ENCODE results near the gene ENTR1.

The ENTR1 gene

GRCh38 chr9:136376457-136376856 is 34.0 kb downstream of the ENTR1 start:
- DNase-seq (ENCODE audit: low read depth) = no peak

DNA sequence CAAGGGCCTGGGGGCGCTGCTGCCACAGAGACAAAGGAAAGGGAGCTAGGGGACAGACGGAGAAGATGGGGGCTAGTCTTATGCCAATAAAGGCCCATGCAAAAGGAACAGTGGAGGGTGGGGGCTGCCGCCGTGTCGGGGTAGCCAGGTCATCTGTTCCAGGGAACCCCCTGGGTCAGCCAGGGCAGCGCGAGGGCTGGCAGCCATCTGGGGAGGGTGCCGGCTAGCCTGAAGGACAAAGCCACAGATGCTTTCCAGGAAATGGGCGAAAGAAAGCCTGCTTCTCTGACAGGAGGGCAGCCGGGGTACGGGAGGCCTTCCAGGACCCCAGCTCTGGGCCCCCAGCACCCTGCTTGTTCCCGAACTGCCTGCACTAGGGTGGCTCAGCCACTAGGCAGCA is 35.3 kb downstream of the ENTR1 start:
- no peak for DNase-seq (ENCODE audit: low read depth)

- DNase-seq (ENCODE audit: low read depth) = no peak
Measured at GRCh38 chr9:136374183-136374575, 36.2 kb downstream of the ENTR1 start.

DNA sequence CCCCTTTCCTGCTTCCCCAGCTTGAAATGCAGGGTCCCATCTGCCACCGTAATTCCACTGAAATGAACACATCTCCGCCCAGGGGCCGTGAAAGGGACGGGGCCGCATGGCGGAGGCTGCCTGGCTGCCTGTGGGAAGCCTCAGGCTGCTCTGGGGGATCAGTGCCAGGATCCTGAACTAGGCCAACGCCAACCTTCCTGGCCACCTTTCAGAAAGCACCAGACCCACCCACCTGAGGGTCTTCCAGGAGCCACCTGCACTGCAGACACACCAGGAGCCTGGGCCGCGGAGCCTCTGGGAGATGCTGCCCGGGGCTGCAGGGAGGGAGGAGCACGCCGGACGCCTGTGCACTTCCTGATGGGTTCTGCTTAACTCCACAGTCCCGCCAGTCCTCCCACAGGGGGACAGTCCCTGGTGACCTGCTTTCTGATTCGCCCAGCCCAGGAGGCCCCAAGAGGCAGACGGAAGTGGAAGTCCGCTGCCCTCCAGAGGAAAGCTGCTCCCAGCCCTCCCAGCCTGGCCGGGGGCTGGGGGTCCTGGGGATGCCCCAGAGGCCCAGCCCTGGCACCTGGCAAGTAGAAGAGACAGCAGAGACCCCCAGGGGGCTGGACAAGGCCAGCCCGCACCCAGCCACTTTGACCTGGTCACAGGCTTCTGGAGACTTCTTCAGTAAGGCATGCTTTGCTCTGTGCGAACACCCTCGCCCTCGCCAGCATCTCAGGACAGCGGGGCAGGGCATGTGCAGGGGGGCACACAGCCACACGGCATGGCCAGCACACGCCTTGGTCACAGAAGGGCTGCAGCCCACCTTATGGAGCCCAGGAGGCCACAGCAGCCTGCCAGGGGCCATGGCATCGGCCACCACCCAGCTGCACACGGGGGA is 36.9 kb downstream of the ENTR1 start, which contains the start of gene CARD9:
CARD9 (minus strand) TSS at position 370 of the 883 bp plus-strand sequence. CDS start 1,591 bp downstream, outside the sequence.
- no peak for DNase-seq (ENCODE audit: low read depth)

DNA sequence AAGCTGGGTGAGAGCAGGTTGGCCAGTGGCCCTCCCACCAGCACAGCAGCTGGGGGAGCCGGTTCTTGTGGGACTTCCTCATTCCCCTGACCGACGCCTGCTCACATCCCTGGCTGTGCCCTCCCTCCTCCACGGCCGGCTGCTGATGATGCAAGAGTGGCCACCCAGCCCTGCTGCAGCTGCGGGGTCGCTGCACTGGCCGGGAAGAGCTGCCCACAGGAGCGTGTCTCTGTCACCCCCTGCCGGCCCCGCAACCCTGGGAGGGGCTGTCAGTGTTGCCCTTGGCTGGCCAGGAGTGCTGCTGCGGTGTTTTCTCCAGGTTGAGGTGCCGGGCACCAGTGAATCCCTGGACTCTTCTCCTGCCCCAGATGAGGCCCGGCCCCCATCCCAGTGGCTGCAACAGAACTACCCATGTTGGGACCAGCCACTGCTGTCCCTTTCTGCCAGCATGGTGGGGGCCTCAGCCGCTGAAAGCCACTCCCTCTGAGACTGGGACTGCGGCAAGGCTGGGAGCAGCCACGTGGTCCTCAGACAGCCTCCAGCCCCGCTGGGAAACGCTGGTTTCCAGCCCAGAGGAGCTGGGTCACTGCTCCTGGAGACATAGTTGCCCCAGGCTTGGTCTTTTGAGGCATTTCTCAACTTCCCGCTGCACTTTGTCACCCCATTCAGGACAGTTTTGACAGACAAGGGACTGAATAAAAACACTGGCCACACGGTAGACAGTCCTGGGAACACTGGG is 37.7 kb downstream of the ENTR1 start:
- no peak for DNase-seq (ENCODE audit: low read depth)

GRCh38 chr9:136372006-136372405 is 38.4 kb downstream of the ENTR1 start:
- DNase-seq (ENCODE audit: low read depth) = no peak

DNA sequence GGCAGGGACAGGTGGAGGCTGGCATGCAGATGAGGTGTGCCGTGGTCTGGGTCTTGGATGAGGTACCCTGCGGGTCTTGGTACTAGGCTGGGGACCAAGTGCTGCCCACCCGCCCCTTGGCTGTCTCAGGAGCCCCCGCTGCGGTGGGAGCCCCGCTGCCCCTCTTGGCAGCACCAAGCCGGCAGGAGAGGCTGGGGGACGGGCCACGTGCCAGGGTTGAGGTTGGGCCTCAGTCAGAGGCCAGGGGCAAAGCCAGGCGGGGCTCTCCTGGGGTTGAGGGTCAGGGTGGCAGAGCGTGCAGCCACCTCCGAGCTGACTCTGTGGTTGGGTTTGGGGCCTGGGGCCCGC is 38.9 kb downstream of the ENTR1 start:
- DNase-seq (ENCODE audit: low read depth) = no peak

DNA sequence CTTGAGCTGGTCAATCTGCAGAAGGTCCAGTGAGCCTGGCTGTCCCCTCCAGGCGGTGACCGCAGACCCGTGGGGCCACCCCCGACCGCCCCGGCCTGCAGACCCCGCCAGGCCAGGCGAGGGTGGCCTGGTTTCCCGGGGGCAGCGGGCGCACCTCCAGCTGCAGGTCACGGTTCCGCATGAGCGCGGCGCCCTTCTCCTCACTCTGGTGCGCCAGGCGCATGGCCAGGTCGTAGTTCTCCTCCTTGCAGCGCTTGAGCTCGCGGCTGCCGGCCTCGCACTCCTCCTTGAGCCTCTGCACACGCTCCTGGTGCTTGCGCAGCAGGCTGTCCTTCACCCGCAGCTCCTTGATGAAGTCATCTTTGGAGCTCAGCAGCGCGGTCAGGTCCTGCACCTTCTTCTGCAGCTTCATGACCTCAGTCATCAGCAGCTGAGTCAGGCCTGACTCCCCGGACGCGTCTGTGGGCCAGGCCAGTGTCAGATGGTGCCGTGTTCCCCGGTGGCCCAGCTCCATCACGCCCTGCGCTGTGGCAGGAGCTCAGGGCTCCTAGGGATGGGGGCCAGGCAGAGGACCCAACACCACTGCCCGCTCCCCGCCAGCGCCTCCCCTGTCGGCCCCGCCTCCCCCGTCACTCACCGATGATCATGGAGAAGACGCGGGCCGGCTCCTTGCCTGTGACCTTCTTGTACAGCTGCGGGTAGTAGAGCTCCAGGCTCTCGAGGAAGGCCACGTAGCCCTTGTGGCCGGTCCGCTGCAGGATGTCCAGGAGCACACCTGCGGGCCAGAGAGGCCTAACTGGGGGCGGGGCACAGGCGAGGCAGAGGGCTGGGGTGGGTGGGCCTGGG is 39.5 kb downstream of the ENTR1 start:
- no peak for DNase-seq (ENCODE audit: low read depth)

DNA sequence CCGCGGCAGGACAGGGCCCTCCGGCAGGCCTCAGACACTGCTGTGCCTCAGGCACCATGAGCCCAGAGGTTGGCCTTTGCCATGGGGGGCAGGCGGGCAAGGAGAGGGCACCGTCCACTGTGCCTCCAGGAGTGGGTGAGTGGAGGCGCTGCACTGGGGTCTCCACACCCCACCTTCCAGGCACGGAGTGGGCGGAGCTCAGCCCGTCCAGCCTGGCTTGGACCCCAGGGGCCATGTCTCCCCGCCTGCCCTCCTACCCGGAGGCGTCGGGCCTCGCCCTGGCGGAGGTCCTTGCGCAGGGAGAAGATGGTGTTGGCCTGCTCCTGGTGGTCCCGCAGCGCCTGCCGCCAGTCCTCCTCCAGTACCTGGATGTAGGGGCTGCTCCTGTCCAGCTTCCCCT is 40.4 kb downstream of the ENTR1 start:
- no peak for DNase-seq (ENCODE audit: low read depth)

- no peak for DNase-seq (ENCODE audit: low read depth)
Measured at GRCh38 chr9:136368190-136368589, 42.2 kb downstream of the ENTR1 start.

DNA sequence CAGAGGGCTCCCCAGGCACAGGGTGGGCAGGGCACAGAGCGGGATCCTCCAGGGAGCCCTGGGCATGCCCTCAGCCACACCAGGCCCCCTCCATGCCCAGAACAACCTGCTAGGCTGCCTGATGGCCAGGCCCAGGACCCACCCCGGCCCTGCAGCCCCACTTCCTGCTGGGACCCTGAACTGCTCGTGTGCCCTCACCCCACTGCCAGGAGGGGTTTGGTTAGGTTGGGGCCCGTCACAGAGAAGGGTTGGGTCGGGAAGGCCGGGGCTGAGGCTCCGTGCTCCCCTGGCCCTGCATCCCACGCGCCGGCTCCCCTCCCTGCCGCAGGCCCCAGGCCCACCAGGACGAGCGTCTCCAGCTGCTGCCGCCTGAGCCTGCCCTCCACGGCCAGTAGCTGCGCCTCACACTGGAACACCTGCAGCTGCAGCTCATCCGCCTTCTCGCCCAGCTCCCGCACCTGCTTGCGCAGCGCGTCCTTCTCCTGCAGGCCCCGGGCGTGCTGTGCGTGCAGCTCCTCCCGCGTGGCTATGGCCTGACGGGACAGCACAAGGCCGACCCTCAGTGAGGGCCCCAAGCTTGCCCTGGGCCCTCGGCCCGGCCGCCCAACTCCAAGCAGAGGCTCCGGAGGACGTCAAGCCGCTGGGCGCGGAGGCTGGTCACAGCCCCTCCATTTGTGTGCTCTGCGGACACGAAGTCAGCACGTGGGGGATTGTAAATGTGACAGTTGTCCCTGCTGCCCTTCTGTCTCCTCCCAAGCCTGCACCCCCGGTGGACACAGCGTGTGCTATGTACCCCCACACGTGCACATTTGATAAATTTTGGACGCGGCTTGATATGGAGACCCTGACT is 42.9 kb downstream of the ENTR1 start:
- DNase-seq (ENCODE audit: low read depth) = no peak

GRCh38 chr9:136366826-136367225 is 43.6 kb downstream of the ENTR1 start:
- no peak for DNase-seq (ENCODE audit: low read depth)

- DNase-seq (ENCODE audit: low read depth) = no peak
Measured at GRCh38 chr9:136365775-136366222, 44.6 kb downstream of the ENTR1 start.

DNA sequence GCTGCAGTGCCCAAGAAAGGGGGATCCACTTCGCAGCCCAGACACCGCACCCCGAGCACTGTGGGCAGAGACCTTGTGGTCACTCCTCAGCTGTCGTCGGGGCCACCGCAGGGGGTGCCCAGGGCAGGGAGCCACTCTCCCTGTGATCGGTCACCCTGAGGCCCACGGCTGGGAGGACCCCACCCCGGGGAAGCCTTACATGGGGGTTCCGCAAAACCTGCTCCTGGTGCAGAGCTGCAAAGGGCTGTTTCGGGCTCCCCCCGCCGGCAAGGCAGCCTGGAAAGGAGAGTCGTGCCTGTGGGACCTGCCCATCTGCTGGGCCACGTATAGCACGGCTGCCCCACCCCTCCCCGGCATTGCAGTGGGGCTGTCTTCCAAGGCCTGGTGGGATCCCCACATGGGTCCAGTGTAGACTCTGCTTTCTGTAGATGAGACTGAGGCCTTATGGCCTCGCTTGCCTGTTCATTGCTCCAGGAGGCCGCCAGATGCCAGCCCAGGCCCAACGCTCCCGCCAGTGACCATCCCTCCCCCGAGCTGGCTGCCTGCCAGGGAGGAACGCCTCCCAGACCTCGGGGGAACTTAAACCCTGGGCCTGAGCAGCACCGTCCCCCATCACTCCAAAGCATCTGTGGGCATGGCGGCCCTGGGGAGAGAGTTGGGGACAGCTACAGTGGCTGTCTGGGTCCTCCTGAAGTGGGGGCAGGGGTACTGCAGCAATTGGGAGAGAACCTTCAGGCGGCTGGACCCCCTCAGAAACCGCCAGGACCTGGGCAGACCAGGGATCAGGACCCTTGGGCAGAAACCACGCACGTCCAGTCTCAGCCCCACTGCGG is 45.3 kb downstream of the ENTR1 start:
- DNase-seq (ENCODE audit: low read depth) = no peak

DNA sequence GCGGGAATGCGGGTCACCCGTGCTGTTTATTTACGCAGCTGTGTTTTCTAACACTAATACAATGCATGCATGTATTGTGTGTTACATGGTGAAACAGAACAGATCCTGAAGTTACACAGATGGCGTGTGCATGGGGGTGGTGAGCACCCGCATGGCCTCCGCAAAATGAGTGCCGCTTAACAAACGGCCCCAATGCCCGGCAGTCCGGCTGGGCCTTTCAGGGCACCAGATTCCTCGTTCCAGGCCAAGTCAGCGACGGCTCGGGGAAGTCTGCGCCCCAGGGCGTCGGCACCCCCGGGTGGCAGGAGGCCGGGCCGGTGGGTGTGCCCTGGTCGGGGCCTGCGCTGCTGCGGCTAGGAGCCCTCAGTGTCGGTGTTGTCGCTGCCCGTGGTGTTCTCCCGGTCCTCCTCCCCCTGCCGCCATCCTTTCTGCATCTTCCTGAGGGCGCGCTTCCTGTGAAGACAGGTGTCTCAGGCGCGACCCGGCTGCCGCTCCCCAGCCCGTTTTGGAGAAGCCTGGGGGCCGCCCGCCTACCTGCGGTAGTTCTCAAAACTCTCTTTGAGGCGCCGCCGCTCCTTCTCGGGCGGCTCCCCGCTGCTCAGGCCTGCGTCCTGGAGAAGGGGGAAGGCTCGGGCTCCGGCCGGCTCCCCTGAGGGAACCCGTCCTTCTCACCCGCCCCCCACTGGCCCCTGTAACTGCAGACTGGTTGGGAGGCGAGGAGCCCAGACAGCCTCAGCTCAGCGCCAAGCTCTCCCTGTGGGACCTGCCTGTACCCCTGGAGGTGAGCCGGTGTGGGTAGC is 46.3 kb downstream of the ENTR1 start:
- no peak for DNase-seq (ENCODE audit: low read depth)

GRCh38 chr9:136363106-136363948 is 47.1 kb downstream of the ENTR1 start, which contains the start of gene DNLZ:
Gene DNLZ, minus strand, starts transcription at chr9:136363744. Its CDS starts 30 bp downstream, at chr9:136363714.
- DNase-seq (ENCODE audit: low read depth) = peak; percentile 92

GRCh38 chr9:136362450-136362784 is 48.0 kb downstream of the ENTR1 start:
- no peak for DNase-seq (ENCODE audit: low read depth)

- no peak for DNase-seq (ENCODE audit: low read depth)
Measured at GRCh38 chr9:136361754-136362449, 48.5 kb downstream of the ENTR1 start.
